Tibial artery (tissue), 4 donors: ENCODE data around the gene SOWAHA.

ENCODE experiments used
- DNase-seq, 2 donors: peaks; one replicate each; pipeline ENCODE4 v3.0.0-alpha.2; 2019
- H3K27ac ChIP-seq, 2 donors: fragments of 200-600 bp; sonication (generic) in 1 of 2; 1 replicate in 1 of 2; 2 replicates in 1 of 2; pipeline ENCODE4 v1.5.1; 2018 to 2019; ENCODE audit warnings: mild to moderate bottlenecking in 1 of 2
- H3K27me3 ChIP-seq, 2 donors: fragments of 200-600 bp; sonication (generic) in 1 of 2; one replicate each; pipeline versions ENCODE4 v1.5.1 to v1.6.0; 2016 to 2019
- H3K36me3 ChIP-seq, 3 donors: fragments of 200-600 bp; sonication (generic) in 2 of 3; one replicate each; pipeline ENCODE4 v1.5.1; 2016 to 2019; ENCODE audit warnings: mild to moderate bottlenecking in 2 of 3
- H3K4me1 ChIP-seq, 4 donors: fragments of 200-600 bp; sonication (generic) in 2 of 4; 1 replicate in 3 of 4; 2 replicates in 1 of 4; pipeline ENCODE4 v1.5.1; 2016 to 2019
- H3K4me3 ChIP-seq, 2 donors: fragments of 200-600 bp; sonication (generic) in 1 of 2; 1 replicate in 1 of 2; 2 replicates in 1 of 2; pipeline ENCODE4 v1.5.1; 2018 to 2019; ENCODE audit warnings: mild to moderate bottlenecking in 2 of 2
- H3K9me3 ChIP-seq, 3 donors: fragments of 200-600 bp; sonication (generic) in 1 of 3; one replicate each; pipeline ENCODE4 v1.5.1; 2016 to 2019
- intact Hi-C: fragments of 100-400 bp; cut with DNase I; formaldehyde crosslinking; loops from one replicate; pipeline ENCODE4 v1.15.0; 2023; ENCODE audit warnings: low total_unique reads
- TF ChIP-seq, protein P1 (sequence below), 2 experiments: fragments of 200-600 bp in 1 of 2; fragments of 450-650 bp in 1 of 2; IDR thresholded peaks; one replicate each; pipeline ENCODE4 v1.5.1; 2017 to 2019; ENCODE audit warnings: antibody characterized with exemption in 2 of 2, mild to moderate bottlenecking in 1 of 2, moderate library complexity in 1 of 2

SOWAHA gene

DNA sequence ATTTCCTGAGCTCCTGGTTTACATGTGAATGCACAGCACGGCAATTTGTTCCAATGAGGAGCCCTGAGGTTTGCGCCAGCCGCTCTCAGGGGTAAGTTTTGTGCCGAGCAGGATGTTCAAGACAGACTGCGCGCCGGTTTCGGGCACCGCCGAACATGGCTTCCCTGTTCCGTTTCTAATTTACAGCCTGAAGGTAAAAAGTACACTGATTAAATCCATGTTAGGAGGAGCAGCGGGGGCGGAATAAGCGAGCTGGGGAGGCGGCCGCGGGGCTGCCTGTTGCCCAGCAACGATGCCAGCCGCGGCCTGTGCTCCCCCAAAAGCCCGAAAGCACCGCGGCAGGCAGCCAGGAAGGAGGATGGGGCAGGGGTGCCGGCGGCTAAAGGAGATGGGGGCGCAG is 6.4 kb downstream of the SOWAHA start:
- Histone ChIP-seq H3K27me3 (no peaks in the 10 kb centered on the region), H3K27ac (no peak overlapping the region), H3K4me3 (no peak overlapping the region), H3K9me3 (no peaks in the 10 kb centered on the region), H3K36me3 (peaks cover 0 to 5% (median 0%) of the 10 kb centered on the region in 3 donors), H3K4me1 (peaks cover 0 to 23% (median 12%) of the 10 kb centered on the region in 4 donors)
- intact Hi-C loops, result loop anchor here (5.0 to 10.0 kb wide), 2 partner anchors 67 to 165 kb away; partner anchors contain the start of gene IL13
- TF ChIP-seq, protein P1, sequence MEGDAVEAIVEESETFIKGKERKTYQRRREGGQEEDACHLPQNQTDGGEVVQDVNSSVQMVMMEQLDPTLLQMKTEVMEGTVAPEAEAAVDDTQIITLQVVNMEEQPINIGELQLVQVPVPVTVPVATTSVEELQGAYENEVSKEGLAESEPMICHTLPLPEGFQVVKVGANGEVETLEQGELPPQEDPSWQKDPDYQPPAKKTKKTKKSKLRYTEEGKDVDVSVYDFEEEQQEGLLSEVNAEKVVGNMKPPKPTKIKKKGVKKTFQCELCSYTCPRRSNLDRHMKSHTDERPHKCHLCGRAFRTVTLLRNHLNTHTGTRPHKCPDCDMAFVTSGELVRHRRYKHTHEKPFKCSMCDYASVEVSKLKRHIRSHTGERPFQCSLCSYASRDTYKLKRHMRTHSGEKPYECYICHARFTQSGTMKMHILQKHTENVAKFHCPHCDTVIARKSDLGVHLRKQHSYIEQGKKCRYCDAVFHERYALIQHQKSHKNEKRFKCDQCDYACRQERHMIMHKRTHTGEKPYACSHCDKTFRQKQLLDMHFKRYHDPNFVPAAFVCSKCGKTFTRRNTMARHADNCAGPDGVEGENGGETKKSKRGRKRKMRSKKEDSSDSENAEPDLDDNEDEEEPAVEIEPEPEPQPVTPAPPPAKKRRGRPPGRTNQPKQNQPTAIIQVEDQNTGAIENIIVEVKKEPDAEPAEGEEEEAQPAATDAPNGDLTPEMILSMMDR (IDR thresholded peaks at IDR 0.05), result no peak
- DNase-seq, result no peak

DNA sequence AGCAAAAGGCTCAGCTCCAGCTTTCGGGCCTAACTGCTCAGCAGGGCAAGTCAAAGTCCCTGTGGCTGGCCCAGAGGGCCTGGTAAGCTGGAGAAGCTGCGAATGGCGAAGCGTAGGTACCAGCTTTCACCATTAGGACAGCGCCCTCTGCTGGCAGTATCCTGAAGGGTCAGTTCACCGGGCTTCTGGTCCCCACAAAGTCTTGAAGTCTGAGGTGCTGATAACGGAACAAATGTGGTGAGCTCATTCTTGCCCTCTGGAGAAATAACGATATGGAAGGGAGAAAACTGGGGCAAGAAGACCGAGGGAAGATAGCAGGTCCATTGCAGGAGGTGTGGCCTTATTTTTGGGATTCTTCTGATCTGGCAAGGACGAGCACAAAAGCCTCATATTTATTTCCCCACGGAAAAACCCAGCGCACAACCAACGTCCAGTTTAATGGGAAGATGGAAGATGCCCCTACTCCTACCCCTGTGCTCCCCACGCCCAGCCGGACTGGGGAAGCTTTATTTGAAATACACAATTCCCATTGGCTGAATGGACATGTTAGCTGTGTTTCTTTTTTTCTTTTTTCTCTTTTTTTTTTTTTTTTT is 7.2 kb downstream of the SOWAHA start:
- intact Hi-C loops, result no loop called here
- DNase-seq, result peak; percentile 92 to 94
- no peaks in the 10 kb centered on the region for H3K27me3 ChIP-seq

DNA sequence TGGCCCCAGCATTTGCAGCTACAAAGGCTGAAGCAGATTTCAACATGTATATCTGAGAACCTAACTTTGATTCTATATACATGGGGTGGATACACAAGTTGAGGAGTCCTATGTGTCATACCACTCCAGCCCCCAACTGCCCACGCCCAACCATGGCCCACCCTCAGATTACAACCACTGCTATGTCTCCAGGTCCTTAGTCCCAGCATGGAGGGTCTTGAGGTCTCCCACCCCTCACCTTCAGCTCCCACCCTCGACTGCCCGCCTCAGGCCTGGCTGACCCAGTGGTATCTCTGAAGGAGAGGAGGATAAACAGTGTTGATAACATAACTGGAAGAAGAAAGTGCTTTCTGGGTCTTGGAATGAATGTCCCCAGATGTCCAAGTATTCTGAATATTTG is 8.2 kb downstream of the SOWAHA start:
- intact Hi-C loops, result no loop called here

More for the DNA sequence above, 7.2 kb downstream of the SOWAHA start:
- peaks cover 0 to 8% (median 0%) of the 10 kb centered on the region in 3 donors for H3K36me3 ChIP-seq
- TF ChIP-seq, protein P1 (IDR thresholded peaks at IDR 0.05), result peak; percentile 86 to 93
- no peaks in the 10 kb centered on the region for H3K9me3 ChIP-seq
- H3K4me1 ChIP-seq, result peaks cover 0 to 22% (median 13%) of the 10 kb centered on the region in 4 donors
- H3K27ac ChIP-seq, result no peak overlapping the region
- H3K4me3 ChIP-seq, result no peak overlapping the region

DNA sequence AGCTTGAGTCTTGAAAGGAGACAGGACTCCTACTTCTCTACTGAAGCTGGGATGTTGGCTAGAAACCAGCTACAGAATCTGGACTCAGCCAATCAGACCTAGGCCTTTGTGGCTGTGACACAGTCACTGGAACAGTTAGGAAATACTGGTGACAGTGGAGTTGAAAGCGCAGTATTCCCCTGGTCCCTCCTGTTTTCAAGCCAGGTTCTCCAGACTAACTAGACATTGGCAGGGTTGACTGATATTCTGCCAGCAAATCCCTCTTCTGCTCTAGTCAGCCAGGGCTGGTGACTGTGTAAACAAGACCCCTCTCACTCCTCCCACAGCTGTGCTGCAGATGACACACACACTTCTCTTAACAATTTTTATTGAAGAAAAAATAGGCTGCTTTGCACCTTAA is 8.7 kb downstream of the SOWAHA start:
- DNase-seq, result no peak
- no peaks in the 10 kb centered on the region for H3K9me3 ChIP-seq
- intact Hi-C loops, result no loop called here
- H3K27ac ChIP-seq, result no peak overlapping the region
- TF ChIP-seq, protein P1 (IDR thresholded peaks at IDR 0.05), result no peak
- H3K4me1 ChIP-seq, result peaks cover 0 to 24% (median 18%) of the 10 kb centered on the region in 4 donors
- peaks cover 0 to 7% of the 10 kb centered on the region in 2 donors for H3K27me3 ChIP-seq
- no peak overlapping the region for H3K4me3 ChIP-seq
- peaks cover 0 to 14% (median 0%) of the 10 kb centered on the region in 3 donors for H3K36me3 ChIP-seq

More for the DNA sequence above, 8.2 kb downstream of the SOWAHA start:
- Histone ChIP-seq H3K4me1 (peaks cover 0 to 23% (median 17%) of the 10 kb centered on the region in 4 donors), H3K4me3 (no peak overlapping the region), H3K27me3 (peaks cover 0 to 4% of the 10 kb centered on the region in 2 donors), H3K36me3 (peaks cover 0 to 14% (median 0%) of the 10 kb centered on the region in 3 donors), H3K27ac (no peak overlapping the region), H3K9me3 (no peaks in the 10 kb centered on the region)
- TF ChIP-seq, protein P1 (IDR thresholded peaks at IDR 0.05), result no peak
- no peak for DNase-seq

DNA sequence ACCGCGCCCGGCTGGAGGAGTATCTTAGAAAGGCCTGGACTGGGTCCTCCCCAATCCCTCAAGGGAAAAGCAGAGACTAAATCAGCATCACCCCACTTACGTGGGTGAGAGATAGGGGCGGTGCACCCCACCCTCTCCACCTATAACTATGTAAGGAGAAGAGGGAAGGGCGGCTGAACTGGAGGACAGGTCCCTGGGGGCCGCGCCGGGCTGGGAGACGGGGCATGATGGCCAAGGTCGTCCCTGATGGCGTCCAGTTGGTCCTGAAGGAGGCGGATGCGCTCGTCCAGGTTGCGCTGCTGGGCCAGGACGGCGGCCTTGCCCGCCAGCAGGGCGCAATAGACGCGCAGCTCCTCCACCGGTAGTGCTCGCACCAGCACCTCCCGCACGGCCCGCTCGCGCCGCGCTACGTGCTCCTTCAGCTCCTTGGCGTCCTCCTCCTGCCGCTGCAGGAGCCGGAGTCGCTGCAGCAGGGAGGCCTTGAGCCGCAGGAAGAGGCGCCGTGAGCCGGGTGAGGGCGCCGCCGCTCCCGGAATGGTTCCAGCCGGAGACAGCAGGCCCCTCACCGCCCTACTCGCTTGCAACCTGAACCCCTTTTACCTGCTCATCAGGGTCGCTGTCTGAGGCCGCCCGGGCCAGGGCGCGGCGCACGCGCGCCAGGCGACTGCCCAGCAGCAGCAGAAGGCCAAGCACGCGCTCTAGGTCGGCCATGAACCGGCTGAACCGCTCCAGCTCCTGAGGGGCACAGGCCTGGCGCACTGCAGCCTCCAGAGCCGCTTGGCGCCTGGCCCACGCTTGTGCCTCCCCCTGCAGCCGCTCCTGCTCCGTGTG is 9.8 kb downstream of the SOWAHA start:
- Histone ChIP-seq H3K36me3 (peaks cover 0 to 14% (median 0%) of the 10 kb centered on the region in 3 donors), H3K4me1 (peaks cover 0 to 26% (median 18%) of the 10 kb centered on the region in 4 donors), H3K9me3 (no peaks in the 10 kb centered on the region), H3K4me3 (peak overlapping the region; percentile 33 to 51), H3K27ac (no peak overlapping the region), H3K27me3 (peaks cover 0 to 7% of the 10 kb centered on the region in 2 donors)
- intact Hi-C loops, result no loop called here
- TF ChIP-seq, protein P1 (IDR thresholded peaks at IDR 0.05), result no peak
- no peak for DNase-seq
